Measurements from ENCODE around the gene DBP. TPM values are rescaled to one million over a fixed set of nuclear protein-coding genes. Genes with fewer than 3 reads are reported as not detected.

The DBP gene
- total RNA-seq, 6 experiments from 2014 or later: 1.8 to 11.6 (median 3.3) TPM

- Histone ChIP-seq H3K36me3 (no peaks in the 10 kb centered on the region), H3K27me3 (no peaks in the 10 kb centered on the region), H3K9me3 (no peaks in the 10 kb centered on the region), H3K4me3 (no peak overlapping the region), H3K27ac (no peak overlapping the region), H3K4me1 (peaks cover 0 to 39% (median 11%) of the 10 kb centered on the region in 4 donors)
- no CpG with 5 or more reads among the region's 17 CpGs for WGBS (ENCODE audit: insufficient coverage, low coverage, low lambda C conversion rate, missing lambda C conversion rate)
- TF ChIP-seq POLR2A (IDR thresholded peaks at IDR 0.05): no peak
- TF ChIP-seq CTCF (IDR thresholded peaks at IDR 0.05): no peak
- DNase-seq (peak in 1 of 3 donors; percentile 48), ATAC-seq (no peak)
- intact Hi-C loops (cut with DNase I): no loop called here
Measured at GRCh38 chr19:48627865-48628314, 9.3 kb downstream of the DBP start.

GRCh38 chr19:48627201-48627864 lies 9.8 kb downstream of the DBP start:
- WGBS (ENCODE audit: insufficient coverage, low coverage, low lambda C conversion rate, missing lambda C conversion rate): 60% methylated on average over 1 of the region's 6 CpGs
- peaks cover 0 to 41% (median 10%) of the 10 kb centered on the region in 4 donors for H3K4me1 ChIP-seq
- TF ChIP-seq POLR2A (IDR thresholded peaks at IDR 0.05) (no peak), CTCF (IDR thresholded peaks at IDR 0.05) (no peak)
- ATAC-seq (peak; percentile 27 to 33 (median 32)), DNase-seq (peak in 2 of 3 donors; percentile 35 to 58)
- no peaks in the 10 kb centered on the region for H3K27me3 ChIP-seq
- no peak overlapping the region for H3K27ac ChIP-seq
- H3K9me3 ChIP-seq: no peaks in the 10 kb centered on the region
- no peaks in the 10 kb centered on the region for H3K36me3 ChIP-seq
- no peak overlapping the region for H3K4me3 ChIP-seq
- intact Hi-C loops (cut with DNase I): no loop called here

- DNase-seq: peak; percentile 47 to 74 (median 65)
- 83% methylated on average over 13 of the region's 30 CpGs for WGBS (ENCODE audit: insufficient coverage, low coverage, low lambda C conversion rate, missing lambda C conversion rate)
- intact Hi-C loops (cut with DNase I): no loop called here
- Histone ChIP-seq H3K9me3 (no peaks in the 10 kb centered on the region), H3K4me1 (peaks cover 0 to 39% (median 10%) of the 10 kb centered on the region in 4 donors), H3K4me3 (peak overlapping the region in 1 of 3 donors; percentile 55), H3K27me3 (no peaks in the 10 kb centered on the region), H3K36me3 (no peaks in the 10 kb centered on the region), H3K27ac (no peak overlapping the region)
- TF ChIP-seq POLR2A (IDR thresholded peaks at IDR 0.05) (no peak), CTCF (IDR thresholded peaks at IDR 0.05) (no peak)
- ATAC-seq: peak in 1 of 4 donors; percentile 1
Measured at GRCh38 chr19:48625891-48626327, 11.3 kb downstream of the DBP start.

GRCh38 chr19:48624791-48625723 lies 12.1 kb downstream of the DBP start:
- TF ChIP-seq CTCF (IDR thresholded peaks at IDR 0.05) (no peak), POLR2A (IDR thresholded peaks at IDR 0.05) (no peak)
- WGBS (ENCODE audit: insufficient coverage, low coverage, low lambda C conversion rate, missing lambda C conversion rate): 26% methylated on average over 18 of the region's 24 CpGs
- peak overlapping the region in 1 of 3 donors; percentile 47 for H3K27ac ChIP-seq
- no peaks in the 10 kb centered on the region for H3K9me3 ChIP-seq
- no peaks in the 10 kb centered on the region for H3K27me3 ChIP-seq
- intact Hi-C loops (cut with DNase I): no loop called here
- peaks cover 0 to 40% (median 11%) of the 10 kb centered on the region in 4 donors for H3K4me1 ChIP-seq
- H3K4me3 ChIP-seq: peak overlapping the region; percentile 46 to 61 (median 55)
- peak; percentile 49 to 76 (median 65) for DNase-seq
- ATAC-seq: peak; percentile 3 to 15 (median 6)
- H3K36me3 ChIP-seq: no peaks in the 10 kb centered on the region
